Stimulated activated CD4-positive, alpha-beta T cell treated with anti-CD3 and anti-CD28 coated beads, TNF-alpha, amount 100 ng/mL, for 24 hours (primary cell): Measurements from ENCODE around the gene FNDC3B.

Experiments used
- DNase-seq, 3 experiments: peaks; one replicate each; pipeline ENCODE4 v3.0.0-alpha.2; 2020; ENCODE audit warnings: low read depth in 3 of 3

Gene FNDC3B

DNA sequence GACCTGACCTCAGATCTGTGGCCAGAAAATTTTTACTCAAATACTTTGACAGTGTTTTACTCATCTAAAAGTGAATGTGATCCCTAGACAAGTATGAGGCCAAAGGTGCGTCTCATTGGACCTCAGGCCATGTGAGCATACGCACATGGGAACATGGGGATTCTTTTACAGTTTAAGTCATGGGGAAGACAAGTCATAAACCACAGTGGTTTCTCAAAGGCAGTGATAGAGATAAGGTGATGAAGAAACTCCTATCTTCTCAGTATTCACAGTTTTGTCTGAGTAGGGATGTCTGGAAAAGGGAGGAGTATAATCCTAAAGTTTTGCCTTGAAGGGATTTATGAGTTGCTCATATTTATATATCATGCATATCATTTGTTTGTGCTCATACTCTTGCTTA lies 173.8 kb downstream of the FNDC3B start:
- no peak for DNase-seq

DNA sequence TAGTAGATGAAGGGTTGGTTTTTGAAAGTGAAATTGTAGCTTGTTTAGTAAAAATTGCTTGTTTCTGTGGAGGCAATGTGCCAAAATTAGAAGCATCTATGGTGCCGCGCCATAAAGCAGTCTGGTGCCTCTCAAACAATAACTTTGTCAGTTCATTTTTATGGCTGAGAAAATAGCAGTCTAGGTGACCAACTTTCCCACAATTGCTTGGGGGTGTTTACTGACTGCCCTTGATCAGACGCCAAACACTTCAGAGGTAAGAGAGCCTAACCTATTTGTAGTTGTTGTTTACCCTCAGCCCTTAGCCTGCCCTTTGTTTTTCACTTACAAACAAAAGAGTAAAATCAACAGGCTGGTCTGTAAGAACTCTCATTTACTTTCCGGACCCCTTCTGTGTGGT lies 174.5 kb downstream of the FNDC3B start:
- no peak for DNase-seq

DNA sequence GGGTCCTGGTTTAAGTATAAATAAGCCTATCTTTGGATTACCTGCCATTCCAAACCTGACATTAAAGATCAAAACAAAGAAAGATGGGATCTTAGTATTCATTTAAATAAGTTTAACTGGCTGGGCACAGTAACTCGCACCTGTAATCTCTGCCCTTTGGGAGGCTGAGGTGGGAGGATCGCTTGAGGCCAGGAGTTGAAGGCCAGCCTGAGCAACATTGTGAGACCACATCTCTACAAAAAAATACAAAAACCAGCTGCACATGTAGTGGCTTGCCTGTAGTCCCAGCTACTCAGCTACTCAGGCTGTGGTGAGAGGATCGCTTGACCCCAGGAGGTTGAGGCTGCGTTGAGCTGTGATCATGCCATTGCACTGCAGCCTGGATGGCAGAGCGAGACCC lies 176.9 kb downstream of the FNDC3B start:
- DNase-seq: no peak

DNA sequence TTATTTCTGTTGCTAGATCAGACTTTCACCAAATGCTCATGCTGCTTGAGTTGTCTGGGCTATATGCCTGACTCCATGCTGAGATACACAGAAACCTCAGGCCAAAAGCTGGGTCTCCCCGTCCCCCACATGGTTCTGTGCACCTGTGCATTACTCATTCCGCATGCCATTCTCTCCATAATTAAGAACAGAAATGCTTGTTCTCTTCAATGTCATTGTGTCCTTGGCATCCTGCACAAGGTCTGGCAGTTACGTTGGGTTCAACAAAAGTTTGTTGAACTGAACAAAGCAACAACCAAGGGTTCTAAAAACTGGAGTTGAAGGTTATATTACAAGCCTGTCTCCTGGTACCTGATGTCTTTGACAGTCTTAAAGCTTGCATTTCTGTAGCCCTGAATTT lies 177.5 kb downstream of the FNDC3B start:
- DNase-seq: no peak

DNA sequence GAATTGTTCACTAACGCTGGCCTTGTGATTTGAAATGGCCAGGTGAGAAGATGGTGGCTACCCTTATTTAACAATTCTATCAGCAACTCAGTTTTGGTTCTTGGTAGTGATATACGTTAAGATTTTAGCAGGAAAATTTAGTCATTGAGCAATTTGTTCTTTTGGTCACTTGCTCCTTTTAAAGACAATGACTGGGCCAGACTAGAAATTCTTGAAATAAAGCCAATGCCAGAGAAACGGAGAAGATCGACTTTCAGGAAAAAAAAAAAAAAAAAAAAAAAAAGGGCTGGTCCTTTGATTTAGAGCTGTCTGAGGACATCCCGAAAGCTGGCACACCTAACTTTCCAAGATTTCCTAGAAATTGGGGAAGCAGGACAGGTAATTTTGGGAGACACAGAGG lies 178.5 kb downstream of the FNDC3B start:
- no peak for DNase-seq

DNA sequence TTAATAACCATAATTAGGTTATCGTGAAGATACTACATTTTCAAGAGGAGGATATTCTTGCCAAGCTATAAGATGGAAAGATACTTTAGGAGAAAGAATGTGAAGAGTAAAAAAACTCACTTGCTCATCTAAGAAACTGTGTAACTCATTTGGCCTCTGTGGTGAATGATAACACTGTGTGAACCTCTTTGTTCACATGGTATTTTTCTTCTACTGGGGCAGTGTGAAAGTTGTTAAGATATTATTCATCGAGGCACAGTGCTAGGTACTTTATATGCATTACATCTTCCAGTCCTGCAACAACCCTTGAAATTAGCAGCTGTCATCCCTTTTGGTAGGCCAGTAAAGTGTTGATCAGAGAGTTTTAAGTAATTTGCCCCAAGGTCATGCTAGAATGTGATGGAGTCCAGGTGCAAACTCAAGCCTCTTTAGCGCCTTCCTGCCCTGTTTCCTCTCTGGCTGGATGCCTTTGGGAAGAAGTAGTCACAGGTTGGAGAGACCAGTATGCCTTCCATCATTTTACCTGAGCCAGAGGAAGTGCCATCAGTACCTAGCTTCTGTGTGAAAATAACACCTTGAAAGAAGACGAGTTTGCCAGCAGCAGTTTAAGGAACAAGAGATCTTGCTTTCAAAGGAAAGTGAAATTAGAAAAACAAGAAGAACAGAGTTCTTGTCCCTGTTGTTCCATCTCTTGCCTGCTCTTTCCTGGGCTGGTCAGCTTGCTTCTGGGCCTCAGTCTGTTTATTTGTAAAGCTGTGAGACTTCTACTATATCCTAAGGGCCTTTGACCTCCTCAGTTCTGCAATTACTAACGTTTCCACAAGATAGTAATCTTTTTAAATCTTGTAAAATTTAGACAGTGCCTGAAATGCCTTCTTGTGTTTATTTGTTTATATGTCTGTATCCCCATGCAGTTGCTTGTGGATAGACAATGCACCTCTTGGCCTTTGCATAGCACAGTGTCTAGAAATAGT lies 179.3 kb downstream of the FNDC3B start:
- DNase-seq: no peak

DNA sequence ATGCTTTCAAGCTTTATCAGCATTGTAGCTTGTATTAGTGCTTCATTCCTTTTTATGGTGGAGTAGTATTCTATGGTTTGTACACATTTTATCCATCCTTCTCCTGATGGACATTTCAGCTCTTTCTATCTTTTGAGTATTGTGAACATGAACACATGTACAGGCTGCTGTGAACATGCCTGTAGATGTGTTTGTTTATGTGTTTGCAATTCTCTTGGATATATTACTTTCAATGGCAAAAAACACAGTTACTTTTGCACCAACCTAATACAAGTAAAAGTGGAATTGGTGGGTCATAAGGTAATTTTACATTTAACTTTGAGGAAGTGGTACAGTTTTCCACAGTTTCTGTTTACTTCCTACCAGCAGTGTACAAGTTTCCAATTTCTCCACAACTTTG lies 180.4 kb downstream of the FNDC3B start:
- DNase-seq: no peak

DNA sequence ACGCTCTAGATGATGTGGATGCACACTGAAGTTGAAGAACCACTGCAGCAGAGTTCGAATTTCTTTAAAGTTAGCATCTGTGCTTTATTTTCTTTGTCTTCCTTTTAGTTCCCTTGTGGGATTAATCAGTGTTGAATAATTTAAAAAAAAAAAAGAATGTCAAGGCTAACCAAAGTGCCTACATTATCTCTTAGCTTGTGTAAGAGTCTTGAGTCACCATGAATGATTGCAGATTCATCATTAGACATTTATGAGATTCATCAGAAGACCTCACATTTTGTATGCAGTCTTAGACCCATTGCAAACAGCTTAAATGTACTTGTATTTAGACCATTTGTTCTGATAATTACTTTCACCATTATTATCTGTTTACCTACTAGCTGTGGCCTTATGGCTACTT lies 182.2 kb downstream of the FNDC3B start:
- no peak for DNase-seq

DNA sequence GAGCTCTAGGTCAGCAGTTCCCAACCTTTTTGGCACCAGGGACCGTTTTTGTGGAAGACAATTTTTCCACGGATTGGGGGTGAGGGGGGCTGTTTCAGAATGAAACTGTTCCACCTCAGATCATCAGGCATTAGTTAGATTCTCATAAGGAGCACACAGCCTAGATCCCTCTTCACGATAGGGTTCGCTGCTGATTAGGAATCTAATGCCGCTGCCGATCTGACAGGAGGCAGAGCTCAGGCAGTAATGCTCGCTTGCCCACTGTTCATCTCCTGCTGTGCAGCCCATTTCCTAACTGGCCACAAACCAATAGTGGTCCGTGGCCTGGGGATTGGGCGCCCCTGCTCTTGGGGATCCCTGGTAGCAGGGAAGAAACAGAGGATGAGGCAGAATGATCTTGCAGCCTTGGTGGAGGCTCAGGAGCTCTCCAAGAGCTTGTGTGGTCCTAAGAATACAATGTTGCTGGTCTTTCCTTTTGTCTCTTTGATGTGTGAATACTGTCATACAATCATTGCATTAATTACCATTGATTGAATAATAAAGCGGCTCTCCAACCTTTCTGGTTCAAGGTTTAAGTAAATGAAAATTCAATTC lies 183.2 kb downstream of the FNDC3B start:
- no peak for DNase-seq

DNA sequence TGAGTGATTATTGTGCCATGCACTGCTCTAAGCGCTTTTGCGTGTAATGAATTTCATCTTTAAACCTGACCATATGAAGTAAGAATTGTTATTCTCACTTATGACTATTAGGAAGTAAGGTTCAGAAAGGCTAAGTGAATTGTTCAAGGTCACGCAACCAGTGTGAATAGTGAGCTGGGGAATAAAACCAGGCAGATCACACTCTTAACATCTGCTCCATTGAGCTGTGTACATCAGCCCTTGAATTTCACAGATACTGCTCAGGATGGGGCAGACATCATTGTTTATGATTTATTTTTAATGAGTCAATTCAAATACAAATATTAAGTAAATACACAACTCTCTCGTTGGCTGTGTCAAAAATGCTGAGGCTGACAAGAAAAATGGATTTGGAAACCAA lies 184.5 kb downstream of the FNDC3B start:
- DNase-seq: no peak

DNA sequence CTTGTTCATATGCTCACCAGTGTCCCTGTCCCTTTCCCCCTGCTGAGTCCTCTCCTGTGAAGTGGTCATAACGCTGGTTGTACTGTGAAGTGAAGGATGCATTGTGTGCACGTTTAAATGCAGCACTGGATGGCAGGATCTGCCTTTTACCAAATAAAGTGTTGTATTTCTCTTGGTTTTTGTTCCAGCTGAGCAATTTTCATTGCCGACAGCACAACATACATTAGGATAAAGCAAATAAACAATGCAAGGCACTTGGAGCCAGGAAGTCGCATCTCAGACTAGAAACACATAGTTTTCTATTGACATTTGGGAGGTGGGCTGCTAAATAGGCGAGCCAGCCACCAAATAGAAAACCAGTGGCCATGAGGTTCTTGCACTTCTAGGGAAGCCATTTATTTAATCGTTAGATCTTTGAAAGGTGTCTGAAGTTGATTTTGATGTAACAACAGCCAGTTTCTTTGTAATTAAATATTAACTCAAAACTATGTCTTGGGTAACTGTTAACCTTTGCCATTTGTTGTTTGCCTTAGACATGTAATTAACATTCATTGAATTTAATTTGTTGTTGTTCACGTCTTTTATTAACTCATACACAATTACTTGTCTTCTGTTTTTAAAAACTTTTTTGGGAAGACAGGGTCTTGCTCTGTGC lies 185.3 kb downstream of the FNDC3B start:
- no peak for DNase-seq

DNA sequence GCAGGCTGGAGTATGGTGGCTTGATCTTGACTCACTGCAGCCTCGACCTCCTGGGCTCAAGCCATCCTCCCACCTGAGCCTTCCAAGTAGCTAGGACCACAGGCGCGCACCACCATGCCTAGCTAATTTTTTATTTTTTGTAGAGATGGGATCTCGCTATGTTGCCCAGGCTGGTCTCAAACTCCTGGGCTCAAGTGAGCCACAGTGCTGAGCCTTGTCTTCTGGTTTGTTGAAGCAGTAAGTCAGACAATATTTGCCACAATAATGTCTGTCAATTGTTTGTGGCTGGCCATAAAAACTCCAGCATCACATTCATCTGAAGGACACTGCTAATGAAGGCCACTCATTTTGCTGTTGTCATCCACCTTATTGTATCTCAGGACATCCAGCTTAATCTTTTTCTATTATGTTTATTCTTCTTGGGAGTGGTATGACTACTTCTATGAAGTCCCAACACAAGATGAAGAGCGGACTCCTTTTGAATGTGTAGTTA lies 185.9 kb downstream of the FNDC3B start:
- no peak for DNase-seq

DNA sequence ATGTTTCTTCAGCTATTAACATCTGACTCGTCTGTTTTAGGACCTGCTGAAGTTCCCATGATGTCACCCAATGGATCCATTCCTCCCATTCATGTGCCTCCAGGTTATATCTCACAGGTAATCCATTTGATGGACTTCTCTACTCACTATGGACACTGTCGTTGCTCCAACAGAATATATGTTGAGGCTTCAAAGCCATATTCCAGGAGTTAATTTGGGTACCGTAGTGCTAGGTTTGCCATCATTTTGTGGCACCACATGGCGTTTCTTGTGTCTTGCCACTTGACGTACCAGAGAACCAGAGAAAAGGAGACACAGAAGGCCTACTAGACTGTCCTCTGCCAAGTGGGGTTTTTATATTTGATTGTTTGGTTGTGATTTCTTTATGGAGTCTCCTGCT lies 187.5 kb downstream of the FNDC3B start:
- DNase-seq: no peak

DNA sequence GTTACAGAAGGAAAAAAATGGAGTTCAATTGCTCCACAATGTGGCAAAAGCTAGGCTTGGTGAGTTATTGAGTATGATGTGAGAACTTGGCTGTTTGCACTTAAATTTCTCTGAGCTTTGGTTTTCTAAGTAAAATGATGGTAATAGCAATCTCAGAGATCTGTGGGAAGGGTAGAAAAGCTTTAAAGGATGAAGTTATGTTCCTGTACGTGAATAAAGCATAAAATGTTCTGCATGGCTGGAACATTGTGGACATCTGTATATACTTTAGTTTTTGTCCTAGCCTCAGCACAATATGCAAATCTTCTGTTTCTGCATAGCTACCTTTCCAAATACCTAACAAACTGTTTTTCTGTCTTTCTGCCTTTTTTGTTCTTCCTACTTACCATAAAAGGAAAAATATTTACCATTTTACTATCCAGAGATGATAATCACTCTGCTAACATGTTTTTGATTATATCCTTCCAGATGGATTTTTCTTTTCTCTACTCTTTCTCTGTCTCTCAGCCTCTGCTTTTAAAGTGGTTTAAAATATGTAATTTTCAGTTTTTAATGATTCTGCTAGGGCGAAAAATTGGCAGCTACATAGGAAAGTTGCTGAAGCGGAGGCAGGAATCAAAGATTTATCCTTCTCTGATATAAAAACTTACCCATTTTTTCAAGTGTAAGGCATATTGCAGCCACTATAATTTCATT lies 188.1 kb downstream of the FNDC3B start:
- DNase-seq: no peak

DNA sequence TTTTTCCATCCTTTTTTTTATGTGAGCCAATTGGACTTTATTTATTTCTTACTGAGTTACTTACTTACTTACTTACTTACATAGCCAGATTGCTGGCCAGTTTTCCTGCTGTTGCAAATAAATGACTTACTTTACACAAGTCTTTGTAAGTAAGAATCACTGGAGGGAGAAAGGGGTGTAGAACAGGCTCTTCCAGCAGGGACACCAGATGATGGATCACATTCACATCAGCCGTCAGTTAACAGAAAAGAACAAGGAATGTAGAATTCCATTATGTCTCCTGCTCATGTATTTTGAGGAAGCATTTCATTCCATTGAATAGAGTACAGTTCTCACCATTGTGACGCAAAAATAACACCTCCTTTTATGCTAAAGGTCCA lies 188.6 kb downstream of the FNDC3B start:
- no peak for DNase-seq

DNA sequence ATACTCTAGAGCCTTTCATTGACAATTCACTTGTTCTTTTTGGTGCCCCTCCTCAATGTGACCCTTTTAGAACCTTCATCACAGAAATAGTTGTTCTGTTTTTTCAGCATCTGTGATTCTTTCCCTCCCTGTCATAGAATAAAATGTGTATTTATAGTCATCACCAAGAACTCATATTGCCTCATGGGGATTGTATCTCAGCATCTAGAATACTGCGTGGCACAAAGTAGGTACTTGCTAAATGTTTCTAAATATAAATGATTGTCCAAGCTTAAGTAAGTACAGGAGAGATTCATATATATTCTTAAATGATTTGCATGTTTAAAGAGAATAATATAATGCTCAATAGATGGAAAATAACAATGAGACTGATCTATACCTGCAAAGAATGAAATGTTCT lies 190.1 kb downstream of the FNDC3B start:
- DNase-seq: no peak

DNA sequence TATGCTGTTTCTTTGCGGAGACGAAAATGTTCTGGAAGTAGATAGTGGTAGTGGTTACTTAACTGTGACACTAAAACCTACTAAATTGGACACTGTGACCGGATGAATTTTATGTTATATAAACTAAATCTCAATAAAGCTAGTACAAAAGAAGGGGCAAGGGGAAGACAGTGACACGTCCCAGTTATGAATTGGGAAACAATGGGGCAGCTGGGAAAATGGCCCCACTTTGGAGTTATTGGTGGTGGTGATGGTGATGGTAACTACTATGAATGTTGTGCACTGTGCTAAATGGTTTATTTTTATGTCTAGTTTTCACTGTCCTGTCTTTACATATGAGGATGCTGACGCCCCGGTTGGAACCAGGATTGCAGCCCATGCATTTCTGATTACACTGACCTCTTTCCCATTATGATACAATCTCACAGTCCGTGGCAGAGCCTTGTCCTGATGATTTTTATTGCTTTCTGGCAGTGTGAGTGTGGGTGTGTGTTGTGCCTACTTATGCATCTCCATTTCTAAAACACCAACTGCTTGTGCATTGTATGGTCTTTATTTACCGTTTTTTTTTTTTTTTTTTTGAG lies 192.0 kb downstream of the FNDC3B start:
- DNase-seq: no peak

DNA sequence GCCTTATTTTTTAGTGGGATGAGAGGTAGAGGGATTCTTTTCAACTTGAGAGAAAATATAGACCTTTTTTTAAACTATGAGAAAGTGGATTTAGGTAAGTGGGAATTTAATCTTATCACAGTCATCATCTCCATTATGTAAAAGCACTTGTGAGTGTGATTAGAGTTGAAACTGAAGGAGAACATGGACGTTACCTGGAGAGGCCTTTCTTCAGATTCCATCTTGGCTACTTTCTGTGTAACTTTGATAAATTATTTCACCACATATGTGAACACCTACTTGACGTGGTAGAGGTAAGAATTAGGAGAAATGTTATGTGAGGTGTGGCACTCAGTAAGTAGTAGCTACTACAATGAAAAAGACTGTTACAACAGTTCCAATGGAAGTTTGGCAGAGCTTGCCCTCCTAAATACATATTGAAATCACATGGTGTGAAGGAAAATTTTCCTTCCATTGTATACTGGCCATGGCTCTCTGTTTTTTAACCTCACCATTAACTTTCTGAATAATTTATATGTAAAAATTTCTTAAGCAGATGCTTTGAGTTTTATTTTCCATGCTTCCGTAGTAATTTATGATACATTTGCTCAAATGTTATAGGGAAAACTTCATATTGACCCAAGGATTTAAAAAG lies 193.3 kb downstream of the FNDC3B start:
- no peak for DNase-seq

DNA sequence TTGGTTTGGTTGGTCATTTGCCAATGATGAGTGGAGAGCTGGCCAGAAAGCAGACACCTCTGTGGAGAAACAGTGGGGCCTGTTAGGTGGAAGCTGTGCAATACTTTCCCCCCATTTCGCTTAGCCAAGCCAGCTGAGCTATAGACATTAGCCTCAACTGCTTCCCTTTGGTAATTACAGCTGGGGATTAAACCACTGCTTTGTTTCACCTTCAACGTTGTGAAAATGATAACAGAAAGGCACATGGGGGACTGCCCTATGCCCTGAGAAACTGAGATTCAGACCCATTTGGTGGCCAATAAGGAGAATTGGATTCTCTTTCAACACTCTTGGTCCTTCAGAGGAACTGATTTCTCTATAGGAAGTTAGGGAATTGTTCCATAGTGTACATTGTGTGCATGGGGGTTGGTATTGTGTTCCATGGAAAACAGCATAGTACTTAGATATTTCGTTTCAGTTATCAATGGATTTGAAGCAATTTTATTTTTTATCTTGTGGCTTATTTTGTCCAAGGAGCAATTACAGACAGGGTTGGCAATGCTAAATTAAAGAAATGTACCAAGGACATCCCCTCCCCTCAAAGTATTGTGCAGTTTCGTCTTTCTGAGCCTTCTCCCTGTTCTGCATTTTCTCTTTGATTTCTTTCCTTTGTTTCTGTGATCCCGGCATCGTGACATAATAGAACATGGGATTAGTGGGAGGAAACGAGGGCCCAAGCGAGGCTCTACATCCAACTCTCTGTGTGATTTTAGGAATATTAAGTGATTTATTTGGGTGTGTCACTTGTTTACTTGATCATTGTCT lies 194.3 kb downstream of the FNDC3B start:
- DNase-seq: no peak

DNA sequence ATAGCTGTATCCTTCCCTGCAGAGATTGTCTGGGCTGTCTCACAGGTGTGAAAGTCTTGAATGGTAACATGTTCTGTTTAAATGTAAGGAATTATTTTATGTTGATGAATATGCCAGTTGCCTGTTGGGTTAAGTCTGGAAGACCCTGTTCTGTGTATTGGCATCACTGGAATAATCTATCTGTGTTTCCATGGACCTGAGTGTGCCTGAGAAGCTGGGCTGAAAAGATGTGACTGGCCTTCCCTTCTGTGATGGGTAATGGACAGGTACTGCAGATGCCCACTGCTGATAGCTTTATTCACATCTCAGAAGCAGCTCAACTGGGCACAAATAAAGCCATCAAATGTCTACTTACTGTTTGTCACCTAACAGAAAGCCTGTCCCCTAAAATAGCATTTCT lies 196.3 kb downstream of the FNDC3B start:
- DNase-seq: no peak
